Natural killer cell (primary cell): Measurements from ENCODE around the gene GLIS1. TPM values are rescaled to one million over a fixed set of nuclear protein-coding genes. Genes with fewer than 3 reads are reported as not detected.

Source experiments
- ATAC-seq, 3 donors: fragments of 150-1000 bp in 2 of 3; fragments of 200-7000 bp in 1 of 3; cut with Tn5 transposase; 1 replicate in 1 of 3; 2 replicates in 2 of 3; pipeline ENCODE4 v1.10.0; 2021; ENCODE audit warnings: mild to moderate bottlenecking in 2 of 3, moderate library complexity in 2 of 3
- DNase-seq, 2 donors: peaks; one replicate each; pipeline versions ENCODE4 v3.0.0 to v3.0.0-alpha.2; 2013 to 2021; ENCODE audit warnings: mixed read lengths in 1 of 2
- H3K27ac ChIP-seq: one replicate; pipeline ENCODE4 v1.5.1; 2013; ENCODE audit warnings: mild to moderate bottlenecking, low read length
- H3K27me3 ChIP-seq: one replicate; pipeline ENCODE4 v1.6.1; 2013; ENCODE audit warnings: low read length; ENCODE audit not compliant: control insufficient read depth, insufficient read depth
- H3K36me3 ChIP-seq: one replicate; pipeline ENCODE4 v1.6.1; 2013; ENCODE audit warnings: low read length; ENCODE audit not compliant: control insufficient read depth, insufficient read depth
- H3K4me1 ChIP-seq: one replicate; pipeline ENCODE4 v1.6.1; 2013; ENCODE audit warnings: low read length; ENCODE audit not compliant: control insufficient read depth, insufficient read depth
- H3K4me3 ChIP-seq: one replicate; pipeline ENCODE4 v1.5.1; 2013; ENCODE audit warnings: low read length
- H3K9me3 ChIP-seq: one replicate; pipeline ENCODE4 v1.6.1; 2013; ENCODE audit warnings: low read length; ENCODE audit not compliant: control insufficient read depth, insufficient read depth
- H3K27ac Mint-ChIP-seq, 2 donors: one replicate each; pipeline ENCODE4 v1.8.0; 2022; ENCODE audit warnings: mild to moderate bottlenecking in 2 of 2, mixed read lengths in 2 of 2, moderate library complexity in 1 of 2
- H3K27me3 Mint-ChIP-seq, 2 donors: one replicate each; pipeline ENCODE4 v1.8.0; 2022; ENCODE audit warnings: low read depth in 2 of 2, mixed read lengths in 2 of 2
- H3K36me3 Mint-ChIP-seq: one replicate; pipeline ENCODE4 v1.8.0; 2022; ENCODE audit warnings: mixed read lengths
- H3K4me1 Mint-ChIP-seq, 2 donors: one replicate each; pipeline ENCODE4 v1.8.0; 2022; ENCODE audit warnings: mixed read lengths in 2 of 2
- H3K4me3 Mint-ChIP-seq: one replicate; pipeline ENCODE4 v1.8.0; 2022; ENCODE audit warnings: mild to moderate bottlenecking, moderate library complexity, mixed read lengths
- H3K9me3 Mint-ChIP-seq, 2 donors: one replicate each; pipeline ENCODE4 v1.8.0; 2022; ENCODE audit warnings: mixed read lengths in 2 of 2
- whole genome bisulfite sequencing: methylation state at CpG from one replicate; pipeline ENCODE4 v1.1.7; 2013; ENCODE audit warnings: missing lambda C conversion rate; ENCODE audit not compliant: insufficient coverage; 5-methylcytosine and 5-hydroxymethylcytosine counted together
- intact Hi-C: fragments of 100-400 bp; cut with micrococcal nuclease; formaldehyde crosslinking; loops from one replicate; pipeline ENCODE4 v1.14.2; 2022
- total RNA-seq, 4 donors: library from RNA; stranded (reverse); fragments of 120-200 nt in 1 of 4; gene quantifications; one replicate each; pipeline versions ENCODE4 v1.2.3 to v1.2.4, GENCODE V29; 2013 to 2022
- TF ChIP-seq, protein P1 (sequence below): fragments of 200-600 bp; IDR thresholded peaks from one replicate; pipeline ENCODE4 v1.8.0; 2022; ENCODE audit warnings: antibody characterized with exemption

Gene GLIS1
- total RNA-seq, 3 donors from 2014 or later (not counting 1 experiment from before 2014, with no cell fraction given) = not detected

DNA sequence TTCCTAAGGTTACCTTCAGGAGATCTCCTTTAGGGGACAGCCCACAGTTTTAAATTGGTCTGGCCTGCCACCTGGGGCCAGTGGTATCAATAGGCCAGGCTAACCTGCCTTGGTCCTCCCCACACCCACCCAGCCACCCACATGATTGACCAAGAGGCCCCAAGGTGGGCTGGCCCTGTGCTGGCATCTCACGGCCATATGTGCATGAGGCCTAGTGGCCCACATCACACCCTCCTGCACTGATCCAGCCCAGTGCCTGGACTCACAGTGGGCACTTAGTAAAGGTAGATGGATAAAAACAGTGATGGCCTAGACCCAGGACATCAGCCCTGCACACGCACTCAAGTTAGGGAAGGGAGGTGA is 197.7 kb downstream of the GLIS1 start:
- H3K4me1 Mint-ChIP-seq = no peaks in the 10 kb centered on the region
- WGBS = 100% methylated on average over 1 of the region's 2 CpGs
- TF ChIP-seq, protein P1, sequence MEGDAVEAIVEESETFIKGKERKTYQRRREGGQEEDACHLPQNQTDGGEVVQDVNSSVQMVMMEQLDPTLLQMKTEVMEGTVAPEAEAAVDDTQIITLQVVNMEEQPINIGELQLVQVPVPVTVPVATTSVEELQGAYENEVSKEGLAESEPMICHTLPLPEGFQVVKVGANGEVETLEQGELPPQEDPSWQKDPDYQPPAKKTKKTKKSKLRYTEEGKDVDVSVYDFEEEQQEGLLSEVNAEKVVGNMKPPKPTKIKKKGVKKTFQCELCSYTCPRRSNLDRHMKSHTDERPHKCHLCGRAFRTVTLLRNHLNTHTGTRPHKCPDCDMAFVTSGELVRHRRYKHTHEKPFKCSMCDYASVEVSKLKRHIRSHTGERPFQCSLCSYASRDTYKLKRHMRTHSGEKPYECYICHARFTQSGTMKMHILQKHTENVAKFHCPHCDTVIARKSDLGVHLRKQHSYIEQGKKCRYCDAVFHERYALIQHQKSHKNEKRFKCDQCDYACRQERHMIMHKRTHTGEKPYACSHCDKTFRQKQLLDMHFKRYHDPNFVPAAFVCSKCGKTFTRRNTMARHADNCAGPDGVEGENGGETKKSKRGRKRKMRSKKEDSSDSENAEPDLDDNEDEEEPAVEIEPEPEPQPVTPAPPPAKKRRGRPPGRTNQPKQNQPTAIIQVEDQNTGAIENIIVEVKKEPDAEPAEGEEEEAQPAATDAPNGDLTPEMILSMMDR = no peak
- H3K9me3 ChIP-seq = no peaks in the 10 kb centered on the region
- H3K27ac ChIP-seq = no peak overlapping the region
- H3K27me3 ChIP-seq = no peaks in the 10 kb centered on the region
- DNase-seq (no peak), ATAC-seq (no peak)
- no peaks in the 10 kb centered on the region for H3K36me3 ChIP-seq
- H3K9me3 Mint-ChIP-seq = no peaks in the 10 kb centered on the region
- no peak overlapping the region for H3K4me3 ChIP-seq
- H3K36me3 Mint-ChIP-seq = no peaks in the 10 kb centered on the region
- no peak overlapping the region for H3K27ac Mint-ChIP-seq
- intact Hi-C loops = no loop called here
- H3K4me3 Mint-ChIP-seq = no peak overlapping the region
- H3K4me1 ChIP-seq = no peaks in the 10 kb centered on the region
- peaks cover 6 to 8% of the 10 kb centered on the region in 2 donors for H3K27me3 Mint-ChIP-seq

DNA sequence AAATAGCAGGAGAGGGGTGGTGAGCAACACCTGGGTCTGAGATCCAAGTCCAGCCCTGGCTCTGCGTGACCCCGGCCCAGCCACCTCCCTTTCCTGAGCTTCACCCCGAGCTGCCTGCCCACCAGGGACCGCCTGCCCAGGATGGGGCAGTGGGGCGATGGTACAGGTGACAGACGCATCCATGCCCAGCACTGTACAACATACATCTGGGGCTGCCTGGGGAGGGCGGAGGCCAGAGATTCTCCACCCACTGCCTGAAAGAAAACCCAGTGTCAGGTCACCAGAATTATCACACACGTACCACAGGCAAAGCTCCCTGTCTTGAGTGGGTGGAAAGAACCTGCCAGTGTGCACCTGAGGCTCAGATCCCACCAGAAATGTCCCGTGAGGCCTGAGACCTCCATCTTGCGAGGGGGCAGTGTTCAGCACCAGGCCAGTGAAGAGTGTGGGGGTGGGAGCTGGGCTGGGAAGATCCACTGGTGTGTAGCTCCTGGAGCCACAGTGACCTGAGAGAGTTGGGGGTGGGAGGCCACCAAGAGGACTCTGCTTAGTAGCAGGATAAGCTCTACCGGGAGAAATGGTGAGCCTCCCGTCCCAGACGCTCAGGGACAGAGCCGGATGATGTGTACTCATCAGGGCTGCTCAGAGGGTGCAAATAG is 198.2 kb downstream of the GLIS1 start:
- intact Hi-C loops = no loop called here
- Mint-ChIP-seq H3K27me3 (peaks cover 6 to 10% of the 10 kb centered on the region in 2 donors), H3K9me3 (no peaks in the 10 kb centered on the region), H3K36me3 (no peaks in the 10 kb centered on the region), H3K4me3 (no peak overlapping the region), H3K4me1 (no peaks in the 10 kb centered on the region), H3K27ac (no peak overlapping the region)
- DNase-seq (no peak), ATAC-seq (no peak)
- 93% methylated on average over 14 of the region's 14 CpGs for WGBS
- no peak overlapping the region for H3K4me3 ChIP-seq
- H3K27me3 ChIP-seq = no peaks in the 10 kb centered on the region
- no peaks in the 10 kb centered on the region for H3K9me3 ChIP-seq
- no peaks in the 10 kb centered on the region for H3K36me3 ChIP-seq
- no peaks in the 10 kb centered on the region for H3K4me1 ChIP-seq
- TF ChIP-seq, protein P1 = no peak
- no peak overlapping the region for H3K27ac ChIP-seq

DNA sequence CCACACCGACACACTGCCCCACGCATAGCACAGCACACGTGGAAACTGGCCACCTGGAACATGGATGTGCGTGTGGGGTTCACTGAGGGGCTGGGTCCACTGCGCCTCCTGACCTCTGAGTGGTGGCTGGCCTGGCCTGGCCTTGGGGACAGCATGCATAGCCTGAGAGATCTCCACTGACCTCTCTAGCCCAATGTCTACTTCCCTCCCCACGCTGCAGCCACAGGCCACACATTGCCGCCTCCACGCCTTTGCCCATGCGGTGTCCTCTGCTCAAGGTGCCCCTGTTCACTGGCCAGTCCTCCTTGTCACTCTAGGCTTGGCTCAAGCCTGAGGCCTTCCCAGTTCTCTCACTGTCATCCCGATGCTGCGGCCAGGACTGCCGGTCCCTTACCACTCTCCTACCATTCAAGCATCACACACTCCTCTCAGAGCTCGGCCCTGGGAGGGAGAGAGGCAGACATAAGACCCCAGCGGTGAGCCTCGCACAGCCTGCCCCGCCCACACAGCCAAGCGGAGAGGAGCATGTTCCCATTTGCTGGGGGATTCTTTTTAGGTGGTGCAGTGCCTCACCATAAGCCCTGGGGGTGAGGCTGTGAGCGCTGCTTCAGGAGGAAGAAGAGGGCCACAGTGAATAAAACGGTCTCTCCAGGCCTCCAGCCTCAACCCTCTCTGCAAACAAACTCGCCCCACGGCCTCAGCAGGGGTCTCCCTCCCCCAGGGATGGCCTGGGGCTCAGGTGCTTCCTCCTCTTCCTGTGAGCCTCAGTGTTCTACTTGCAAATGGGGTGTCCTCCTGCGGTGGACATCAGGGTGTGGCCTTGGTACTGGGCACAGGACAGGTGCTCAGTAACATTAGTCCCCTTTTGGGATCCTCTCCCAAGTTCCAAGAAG is 199.0 kb downstream of the GLIS1 start:
- WGBS = 93% methylated on average over 22 of the region's 22 CpGs
- Mint-ChIP-seq H3K4me3 (no peak overlapping the region), H3K9me3 (no peaks in the 10 kb centered on the region), H3K4me1 (no peaks in the 10 kb centered on the region), H3K27me3 (peaks cover 12 to 18% of the 10 kb centered on the region in 2 donors), H3K36me3 (no peaks in the 10 kb centered on the region), H3K27ac (no peak overlapping the region)
- DNase-seq = no peak
- Histone ChIP-seq H3K4me3 (no peak overlapping the region), H3K4me1 (no peaks in the 10 kb centered on the region), H3K9me3 (no peaks in the 10 kb centered on the region), H3K27me3 (no peaks in the 10 kb centered on the region), H3K36me3 (no peaks in the 10 kb centered on the region), H3K27ac (no peak overlapping the region)
- intact Hi-C loops = no loop called here
- ATAC-seq = no peak
- TF ChIP-seq, protein P1 = no peak
